ENCODE data around the gene C11orf86. TPM values are rescaled to one million over a fixed set of nuclear protein-coding genes. Genes with fewer than 3 reads are reported as not detected.
A peak's percentile ranks its signal among the peaks of the same experiment; 100 is the strongest.

The C11orf86 gene
- total and polyA plus RNA-seq, 7 donors, result 0.04 to 0.10 TPM; not detected in 5

- WGBS, 3 donors, result 81 to 93% (median 85%) methylated on average over 2 of the region's 2 CpGs
- intact Hi-C loops (cut with DNase I), result no loop called here
- ATAC-seq (no peak), DNase-seq (no peak)
- no peak for TF ChIP-seq CTCF (IDR thresholded peaks at IDR 0.05)
- H3K27me3 ChIP-seq (ENCODE audit: insufficient read depth in 3 of 3, low read length in 2 of 3), result no peaks in the 10 kb centered on the region
- no peak overlapping the region for H3K4me3 ChIP-seq
- H3K36me3 ChIP-seq (ENCODE audit: insufficient read depth in 1 of 2, low read depth in 1 of 2), result no peaks in the 10 kb centered on the region
- peaks cover 6% of the 10 kb centered on the region for H3K9me3 ChIP-seq
- H3K4me1 ChIP-seq, result peaks cover 12% of the 10 kb centered on the region
- H3K27ac ChIP-seq, result no peak overlapping the region
Measured at GRCh38 chr11:66978229-66978628, 3.1 kb downstream of the C11orf86 start.

GRCh38 chr11:66978717-66979116 lies 3.6 kb downstream of the C11orf86 start:
- DNase-seq, result no peak

GRCh38 chr11:66979336-66979980 lies 4.4 kb downstream of the C11orf86 start:
- Histone ChIP-seq H3K27ac (no peak overlapping the region), H3K9me3 (peaks cover 6% of the 10 kb centered on the region), H3K4me1 (peaks cover 12% of the 10 kb centered on the region), H3K27me3 (ENCODE audit: insufficient read depth in 3 of 3, low read length in 2 of 3) (no peaks in the 10 kb centered on the region), H3K36me3 (ENCODE audit: insufficient read depth in 1 of 2, low read depth in 1 of 2) (no peaks in the 10 kb centered on the region), H3K4me3 (no peak overlapping the region)
- no peak for ATAC-seq
- 93 to 95% (median 94%) methylated on average over 2 of the region's 2 CpGs for WGBS, 3 donors
- TF ChIP-seq CTCF (IDR thresholded peaks at IDR 0.05), result no peak
- DNase-seq, result no peak
- intact Hi-C loops (cut with DNase I), result no loop called here

More at GRCh38 chr11:66978717-66979116, 3.6 kb downstream of the C11orf86 start:
- Histone ChIP-seq H3K4me3 (no peak overlapping the region), H3K27me3 (ENCODE audit: insufficient read depth in 3 of 3, low read length in 2 of 3) (no peaks in the 10 kb centered on the region), H3K27ac (no peak overlapping the region), H3K9me3 (peaks cover 6% of the 10 kb centered on the region), H3K4me1 (peaks cover 12% of the 10 kb centered on the region), H3K36me3 (ENCODE audit: insufficient read depth in 1 of 2, low read depth in 1 of 2) (no peaks in the 10 kb centered on the region)
- 93 to 95% (median 95%) methylated on average over 6 of the region's 6 CpGs for WGBS, 3 donors
- no peak for ATAC-seq
- intact Hi-C loops (cut with DNase I), result no loop called here
- TF ChIP-seq CTCF (IDR thresholded peaks at IDR 0.05), result no peak

- Histone ChIP-seq H3K27ac (no peak overlapping the region), H3K4me3 (no peak overlapping the region), H3K36me3 (ENCODE audit: insufficient read depth in 1 of 2, low read depth in 1 of 2) (no peaks in the 10 kb centered on the region), H3K4me1 (peaks cover 24% of the 10 kb centered on the region), H3K27me3 (ENCODE audit: insufficient read depth in 3 of 3, low read length in 2 of 3) (no peaks in the 10 kb centered on the region), H3K9me3 (peaks cover 6% of the 10 kb centered on the region)
- intact Hi-C loops (cut with DNase I), result no loop called here
- DNase-seq (peak; percentile 86 to 91), ATAC-seq (peak in 3 of 4 donors; percentile 22 to 32 (median 32))
- TF ChIP-seq CTCF (IDR thresholded peaks at IDR 0.05), result no peak
- WGBS, 3 donors, result 25 to 30% (median 28%) methylated on average over 9 of the region's 9 CpGs
Measured at GRCh38 chr11:66981976-66982578, 7.0 kb downstream of the C11orf86 start.
